HepG2 (cell line): Measurements from ENCODE around the gene MACROH2A1. TPM values are rescaled to one million over a fixed set of nuclear protein-coding genes. Genes with fewer than 3 reads are reported as not detected.

Source experiments
- ATF7-NPFF ChIP-seq: sonication (generic); formaldehyde crosslinking; IDR thresholded peaks from 2 replicates; pipeline ENCODE4 v1.8.1; 2023; ENCODE audit warnings: mild to moderate bottlenecking, low read depth, missing genetic modification reagents, moderate library complexity
- CBX1 ChIP-seq: IDR thresholded peaks from one replicate; pipeline ENCODE4 v1.6.1; 2016; ENCODE audit warnings: antibody characterized with exemption, low read depth
- DPF2 ChIP-seq: sonication (generic); formaldehyde crosslinking; IDR thresholded peaks from 2 replicates; pipeline ENCODE4 v1.4.0; 2020; ENCODE audit warnings: mild to moderate bottlenecking, low read depth, missing genetic modification reagents, borderline replicate concordance
- GABPB1 ChIP-seq: IDR thresholded peaks from 2 replicates; pipeline ENCODE4 v1.6.1; 2016; ENCODE audit warnings: mild to moderate bottlenecking, missing genetic modification reagents, moderate library complexity, missing compliant biosample characterization
- ISL2 ChIP-seq: sonication (generic); formaldehyde crosslinking; IDR thresholded peaks from 2 replicates; pipeline ENCODE4 v1.5.0; 2020; ENCODE audit warnings: missing genetic modification reagents
- KDM1A ChIP-seq: IDR thresholded peaks from 2 replicates; pipeline ENCODE4 v1.6.1; 2016; ENCODE audit warnings: missing compliant biosample characterization
- KLF13 ChIP-seq: sonication (generic); formaldehyde crosslinking; IDR thresholded peaks from 2 replicates; pipeline ENCODE4 v1.4.0; 2020; ENCODE audit warnings: mild to moderate bottlenecking, missing genetic modification reagents
- MAFF ChIP-seq: IDR thresholded peaks from 2 replicates; pipeline ENCODE4 v1.6.1; 2011; ENCODE audit warnings: low read depth, low read length, improper control_type of control experiment
- MED13 ChIP-seq: sonication (generic); formaldehyde crosslinking; IDR thresholded peaks from 2 replicates; pipeline ENCODE4 v1.5.0; 2020; ENCODE audit warnings: missing genetic modification reagents
- PLRG1 ChIP-seq: fragments of 450-650 bp; conservative IDR thresholded peaks from 2 replicates; pipeline ENCODE4 v1.6.1; 2016
- PRMT3 ChIP-seq: sonication (generic); formaldehyde crosslinking; IDR thresholded peaks from 2 replicates; pipeline ENCODE4 v1.8.1; 2022; ENCODE audit warnings: low read depth, mild to moderate bottlenecking, moderate library complexity, missing genetic modification reagents, borderline replicate concordance
- RARG ChIP-seq: sonication (generic); formaldehyde crosslinking; IDR thresholded peaks from 2 replicates; pipeline ENCODE4 v1.4.0; 2020; ENCODE audit warnings: low read depth, mild to moderate bottlenecking, missing genetic modification reagents
- SOX6 ChIP-seq, 2 experiments: fragments of 450-650 bp in 1 of 2; sonication (generic) in 1 of 2; formaldehyde crosslinking in 1 of 2; IDR thresholded peaks; 2 replicates each; pipeline versions ENCODE4 v1.4.0 to v1.6.1; 2017 to 2020; ENCODE audit warnings: antibody characterized with exemption in 1 of 2, mild to moderate bottlenecking in 1 of 2, missing genetic modification reagents in 1 of 2
- ZBTB3 ChIP-seq: sonication (generic); formaldehyde crosslinking; IDR thresholded peaks from 2 replicates; pipeline ENCODE4 v1.4.0; 2020; ENCODE audit warnings: low read depth, mild to moderate bottlenecking, moderate library complexity, missing genetic modification reagents, borderline replicate concordance
- ZBTB7A ChIP-seq: sonication (generic); formaldehyde crosslinking; IDR thresholded peaks from 2 replicates; pipeline ENCODE4 v1.8.0; 2022; ENCODE audit warnings: mild to moderate bottlenecking, missing genetic modification reagents
- ZNF24 ChIP-seq: fragments of 450-650 bp; IDR thresholded peaks from 2 replicates; pipeline ENCODE4 v1.6.1; 2017; ENCODE audit warnings: antibody characterized with exemption, mild to moderate bottlenecking
- ZNF644 ChIP-seq: IDR thresholded peaks from 2 replicates; pipeline ENCODE4 v1.6.1; 2016; ENCODE audit warnings: low read depth
- polyA plus RNA-seq, 8 experiments: library from polyadenylated mRNA; depleted of rRNA in 3 of 8; stranded (reverse) in 7 of 8; unstranded in 1 of 8; fragments of >200 nt; fragmentation: Illumina TruSeq in 4 of 8; extraction: Trizol in 4 of 8; gene quantifications; 2 replicates each; pipeline versions ENCODE4 v1.2.1 to v1.2.3, GENCODE V29; 2011 to 2016; ENCODE audit warnings: low read depth in 4 of 8, missing spikeins in 1 of 8, mixed read lengths in 1 of 8; ENCODE audit not compliant: insufficient read depth in 1 of 8
- total RNA-seq, 5 experiments: library from RNA; depleted of rRNA; stranded (reverse); fragments of >200 nt; fragmentation: Illumina TruSeq; extraction: Trizol; gene quantifications; 2 replicates each; pipeline ENCODE4 v1.2.3, GENCODE V29; 2016; ENCODE audit warnings: low read depth in 1 of 5
- TF ChIP-seq, protein P1 (sequence below): sonication (generic); formaldehyde crosslinking; IDR thresholded peaks from 2 replicates; pipeline ENCODE4 v1.5.0; 2020; ENCODE audit warnings: mild to moderate bottlenecking, missing genetic modification reagents
- TF ChIP-seq, protein P2 (sequence below): IDR thresholded peaks from 2 replicates; pipeline ENCODE4 v1.6.1; 2016; ENCODE audit warnings: missing compliant biosample characterization, missing genetic modification reagents, borderline replicate concordance
- TF ChIP-seq, protein P3 (sequence below): sonication (generic); formaldehyde crosslinking; conservative IDR thresholded peaks from 2 replicates; pipeline ENCODE4 v1.4.0; 2020; ENCODE audit warnings: missing genetic modification reagents
- TF ChIP-seq, protein P4 (sequence below): sonication (generic); formaldehyde crosslinking; IDR thresholded peaks from 2 replicates; pipeline ENCODE4 v1.9.0; 2021; ENCODE audit warnings: missing genetic modification reagents, borderline replicate concordance
- TF ChIP-seq, protein P5 (sequence below): sonication (generic); formaldehyde crosslinking; IDR thresholded peaks from 2 replicates; pipeline ENCODE4 v1.4.0; 2020; ENCODE audit warnings: missing genetic modification reagents

MACROH2A1 gene
- total and polyA plus RNA-seq, 2 of the 13 experiments (the other 11 are each of a cell fraction or from before 2014, with no cell fraction given), result 69.1 to 158 TPM

DNA sequence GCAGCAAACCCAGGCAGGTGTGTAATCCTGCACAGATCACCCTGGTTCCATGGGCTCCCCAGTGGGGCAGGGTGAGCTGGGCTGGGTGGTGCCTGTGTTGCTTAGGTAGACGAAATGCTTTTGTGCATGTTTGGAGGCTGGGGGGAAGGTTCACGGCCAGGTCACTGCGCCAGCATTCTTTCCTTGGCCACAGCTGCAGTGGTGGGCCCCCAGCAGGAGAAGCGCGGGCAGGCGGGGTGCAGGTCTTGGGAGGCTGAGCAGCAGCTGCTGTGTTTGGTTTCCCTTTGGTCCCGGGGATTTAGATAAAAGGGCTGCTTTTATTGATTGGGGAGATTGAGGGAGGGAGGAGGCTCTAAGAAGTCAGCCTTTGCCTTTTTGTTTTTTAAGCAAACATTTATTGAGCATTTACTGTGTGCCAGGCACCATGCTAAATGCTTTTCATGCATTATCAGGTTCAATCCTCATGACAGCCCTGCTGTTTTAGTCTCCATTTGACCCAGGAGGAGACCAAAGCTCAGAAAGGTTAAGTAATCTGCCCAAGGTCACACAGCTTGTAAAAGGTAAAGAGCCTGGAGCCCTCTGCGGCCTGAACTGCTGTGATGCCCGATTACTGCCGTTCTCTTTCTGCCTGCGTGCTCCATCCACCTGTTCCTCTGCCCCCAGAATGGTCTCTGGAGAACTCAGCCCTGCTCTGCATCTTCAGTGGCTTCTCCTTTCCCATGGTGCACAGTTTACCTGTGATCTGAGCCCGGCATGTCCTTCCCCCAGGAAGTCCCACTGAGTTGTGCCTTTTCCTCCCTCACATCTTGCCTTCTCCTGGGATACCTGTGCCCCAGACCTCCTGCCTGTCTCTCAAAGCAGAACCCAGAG, 94.4 kb downstream of the MACROH2A1 start (continued):
- TF ChIP-seq, protein P1, sequence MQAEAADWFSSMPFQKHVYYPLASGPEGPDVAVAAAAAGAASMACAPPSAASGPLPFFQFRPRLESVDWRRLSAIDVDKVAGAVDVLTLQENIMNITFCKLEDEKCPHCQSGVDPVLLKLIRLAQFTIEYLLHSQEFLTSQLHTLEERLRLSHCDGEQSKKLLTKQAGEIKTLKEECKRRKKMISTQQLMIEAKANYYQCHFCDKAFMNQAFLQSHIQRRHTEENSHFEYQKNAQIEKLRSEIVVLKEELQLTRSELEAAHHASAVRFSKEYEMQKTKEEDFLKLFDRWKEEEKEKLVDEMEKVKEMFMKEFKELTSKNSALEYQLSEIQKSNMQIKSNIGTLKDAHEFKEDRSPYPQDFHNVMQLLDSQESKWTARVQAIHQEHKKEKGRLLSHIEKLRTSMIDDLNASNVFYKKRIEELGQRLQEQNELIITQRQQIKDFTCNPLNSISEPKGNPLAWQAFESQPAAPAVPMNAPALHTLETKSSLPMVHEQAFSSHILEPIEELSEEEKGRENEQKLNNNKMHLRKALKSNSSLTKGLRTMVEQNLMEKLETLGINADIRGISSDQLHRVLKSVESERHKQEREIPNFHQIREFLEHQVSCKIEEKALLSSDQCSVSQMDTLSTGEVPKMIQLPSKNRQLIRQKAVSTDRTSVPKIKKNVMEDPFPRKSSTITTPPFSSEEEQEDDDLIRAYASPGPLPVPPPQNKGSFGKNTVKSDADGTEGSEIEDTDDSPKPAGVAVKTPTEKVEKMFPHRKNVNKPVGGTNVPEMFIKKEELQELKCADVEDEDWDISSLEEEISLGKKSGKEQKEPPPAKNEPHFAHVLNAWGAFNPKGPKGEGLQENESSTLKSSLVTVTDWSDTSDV, result no peak
- TF ChIP-seq, protein P2, sequence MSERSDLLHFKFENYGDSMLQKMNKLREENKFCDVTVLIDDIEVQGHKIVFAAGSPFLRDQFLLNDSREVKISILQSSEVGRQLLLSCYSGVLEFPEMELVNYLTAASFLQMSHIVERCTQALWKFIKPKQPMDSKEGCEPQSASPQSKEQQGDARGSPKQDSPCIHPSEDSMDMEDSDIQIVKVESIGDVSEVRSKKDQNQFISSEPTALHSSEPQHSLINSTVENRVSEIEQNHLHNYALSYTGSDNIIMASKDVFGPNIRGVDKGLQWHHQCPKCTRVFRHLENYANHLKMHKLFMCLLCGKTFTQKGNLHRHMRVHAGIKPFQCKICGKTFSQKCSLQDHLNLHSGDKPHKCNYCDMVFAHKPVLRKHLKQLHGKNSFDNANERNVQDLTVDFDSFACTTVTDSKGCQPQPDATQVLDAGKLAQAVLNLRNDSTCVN (CRISPR knock-in tag), result no peak
- TF ChIP-seq, protein P3, sequence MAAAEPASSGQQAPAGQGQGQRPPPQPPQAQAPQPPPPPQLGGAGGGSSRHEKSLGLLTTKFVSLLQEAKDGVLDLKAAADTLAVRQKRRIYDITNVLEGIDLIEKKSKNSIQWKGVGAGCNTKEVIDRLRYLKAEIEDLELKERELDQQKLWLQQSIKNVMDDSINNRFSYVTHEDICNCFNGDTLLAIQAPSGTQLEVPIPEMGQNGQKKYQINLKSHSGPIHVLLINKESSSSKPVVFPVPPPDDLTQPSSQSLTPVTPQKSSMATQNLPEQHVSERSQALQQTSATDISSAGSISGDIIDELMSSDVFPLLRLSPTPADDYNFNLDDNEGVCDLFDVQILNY (CRISPR knock-in tag), result no peak
- TF ChIP-seq RARG (CRISPR knock-in tag) (no peak), MAFF (no peak; the same call in 1 of the 2 replicates), SOX6 (IDR thresholded peaks at IDR 0.05) (no peak), SOX6 (CRISPR knock-in tag; IDR thresholded peaks at IDR 0.05) (peak; percentile 86), CBX1 (no peak), DPF2 (peak; percentile 64), ZBTB7A (CRISPR knock-in tag) (no peak), ZNF24 (no peak), KLF13 (CRISPR knock-in tag) (0 out of 2 replicates have a peak, but pooled peaks have one; percentile 31), MED13 (CRISPR knock-in tag) (0 out of 2 replicates have a peak, but pooled peaks have one; percentile 20), ISL2 (peak; percentile 63), GABPB1 (CRISPR knock-in tag) (peak; percentile 39; the same call in 1 of the 2 replicates), ZBTB3 (CRISPR knock-in tag) (0 out of 2 replicates have a peak, but pooled peaks have one; percentile 36), ZNF644 (CRISPR knock-in tag) (peak; percentile 26; the same call in 1 of the 2 replicates), PRMT3 (CRISPR knock-in tag) (0 out of 2 replicates have a peak, but pooled peaks have one; percentile 27), KDM1A (CRISPR knock-in tag) (0 out of 2 replicates have a peak, but pooled peaks have one; percentile 85), PLRG1 (no peak), ATF7-NPFF (CRISPR knock-in tag) (no peak)
- TF ChIP-seq, protein P4, sequence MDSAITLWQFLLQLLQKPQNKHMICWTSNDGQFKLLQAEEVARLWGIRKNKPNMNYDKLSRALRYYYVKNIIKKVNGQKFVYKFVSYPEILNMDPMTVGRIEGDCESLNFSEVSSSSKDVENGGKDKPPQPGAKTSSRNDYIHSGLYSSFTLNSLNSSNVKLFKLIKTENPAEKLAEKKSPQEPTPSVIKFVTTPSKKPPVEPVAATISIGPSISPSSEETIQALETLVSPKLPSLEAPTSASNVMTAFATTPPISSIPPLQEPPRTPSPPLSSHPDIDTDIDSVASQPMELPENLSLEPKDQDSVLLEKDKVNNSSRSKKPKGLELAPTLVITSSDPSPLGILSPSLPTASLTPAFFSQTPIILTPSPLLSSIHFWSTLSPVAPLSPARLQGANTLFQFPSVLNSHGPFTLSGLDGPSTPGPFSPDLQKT (CRISPR knock-in tag), result no peak
- TF ChIP-seq, protein P5, sequence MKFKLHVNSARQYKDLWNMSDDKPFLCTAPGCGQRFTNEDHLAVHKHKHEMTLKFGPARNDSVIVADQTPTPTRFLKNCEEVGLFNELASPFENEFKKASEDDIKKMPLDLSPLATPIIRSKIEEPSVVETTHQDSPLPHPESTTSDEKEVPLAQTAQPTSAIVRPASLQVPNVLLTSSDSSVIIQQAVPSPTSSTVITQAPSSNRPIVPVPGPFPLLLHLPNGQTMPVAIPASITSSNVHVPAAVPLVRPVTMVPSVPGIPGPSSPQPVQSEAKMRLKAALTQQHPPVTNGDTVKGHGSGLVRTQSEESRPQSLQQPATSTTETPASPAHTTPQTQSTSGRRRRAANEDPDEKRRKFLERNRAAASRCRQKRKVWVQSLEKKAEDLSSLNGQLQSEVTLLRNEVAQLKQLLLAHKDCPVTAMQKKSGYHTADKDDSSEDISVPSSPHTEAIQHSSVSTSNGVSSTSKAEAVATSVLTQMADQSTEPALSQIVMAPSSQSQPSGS (CRISPR knock-in tag), result peak; percentile 41; the same call in 1 of the 2 replicates
